Neural cell (in vitro differentiated cells): Measurements from ENCODE around the gene C1QTNF3.
"Not testable (repeated sequence)": the region's sequence is repeated elsewhere in the genome, so short reads cannot be mapped to it uniquely, and the experiment has no call there.

Source experiments
- EP300 ChIP-seq: fragments of 450-650 bp; conservative IDR thresholded peaks from 2 replicates; pipeline ENCODE4 v1.6.1; 2014; ENCODE audit warnings: antibody characterized with exemption, mild to moderate bottlenecking, moderate library complexity; ENCODE audit not compliant: poor library complexity, severe bottlenecking
- EZH2 ChIP-seq: fragments of 200-600, 300-800 bp; shearing (Covaris generic), sonication (generic); IDR thresholded peaks from 2 replicates; pipeline ENCODE4 v1.6.1; 2014; ENCODE audit warnings: antibody characterized with exemption, low read length, borderline replicate concordance, mild to moderate bottlenecking; ENCODE audit not compliant: insufficient read depth, poor library complexity, severe bottlenecking
- MXI1 ChIP-seq: fragments of 450-650 bp; conservative IDR thresholded peaks from 2 replicates; pipeline ENCODE4 v1.6.1; 2014; ENCODE audit warnings: antibody characterized with exemption, mild to moderate bottlenecking; ENCODE audit not compliant: poor library complexity, severe bottlenecking
- POLR2AphosphoS5 ChIP-seq: IDR thresholded peaks from 2 replicates; pipeline ENCODE4 v1.6.1; 2012
- RAD21 ChIP-seq: fragments of 450-650 bp; conservative IDR thresholded peaks from 2 replicates; pipeline ENCODE4 v1.6.1; 2014; ENCODE audit warnings: antibody characterized with exemption, mild to moderate bottlenecking, moderate library complexity
- TAF1 ChIP-seq: IDR thresholded peaks from 2 replicates; pipeline ENCODE4 v1.6.1; 2012; ENCODE audit warnings: low read depth
- TF ChIP-seq, protein P1 (sequence below): fragments of 450-650 bp; IDR thresholded peaks from 2 replicates; pipeline ENCODE4 v1.5.1; 2014; ENCODE audit warnings: antibody characterized with exemption, mild to moderate bottlenecking, moderate library complexity; ENCODE audit not compliant: poor library complexity, severe bottlenecking

DNA sequence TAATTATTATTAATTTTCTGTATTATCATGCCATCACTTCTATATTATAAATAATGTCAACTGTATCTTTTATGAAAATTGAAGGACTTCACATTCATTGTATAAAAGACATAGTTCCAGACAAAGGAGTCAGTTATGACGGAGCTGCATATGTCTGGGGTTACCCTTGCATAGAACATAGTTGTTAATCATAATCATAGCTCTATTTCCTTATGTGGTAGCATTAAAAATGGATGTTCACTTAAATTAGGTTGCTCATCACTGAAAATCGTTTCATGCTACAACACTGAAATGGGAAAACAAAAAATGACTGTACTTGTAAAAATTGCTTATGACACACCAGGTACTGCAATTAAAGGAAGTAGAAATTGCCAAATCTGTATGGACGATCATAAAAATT is 46.8 kb upstream of the C1QTNF3 start:
- TF ChIP-seq, protein P1, sequence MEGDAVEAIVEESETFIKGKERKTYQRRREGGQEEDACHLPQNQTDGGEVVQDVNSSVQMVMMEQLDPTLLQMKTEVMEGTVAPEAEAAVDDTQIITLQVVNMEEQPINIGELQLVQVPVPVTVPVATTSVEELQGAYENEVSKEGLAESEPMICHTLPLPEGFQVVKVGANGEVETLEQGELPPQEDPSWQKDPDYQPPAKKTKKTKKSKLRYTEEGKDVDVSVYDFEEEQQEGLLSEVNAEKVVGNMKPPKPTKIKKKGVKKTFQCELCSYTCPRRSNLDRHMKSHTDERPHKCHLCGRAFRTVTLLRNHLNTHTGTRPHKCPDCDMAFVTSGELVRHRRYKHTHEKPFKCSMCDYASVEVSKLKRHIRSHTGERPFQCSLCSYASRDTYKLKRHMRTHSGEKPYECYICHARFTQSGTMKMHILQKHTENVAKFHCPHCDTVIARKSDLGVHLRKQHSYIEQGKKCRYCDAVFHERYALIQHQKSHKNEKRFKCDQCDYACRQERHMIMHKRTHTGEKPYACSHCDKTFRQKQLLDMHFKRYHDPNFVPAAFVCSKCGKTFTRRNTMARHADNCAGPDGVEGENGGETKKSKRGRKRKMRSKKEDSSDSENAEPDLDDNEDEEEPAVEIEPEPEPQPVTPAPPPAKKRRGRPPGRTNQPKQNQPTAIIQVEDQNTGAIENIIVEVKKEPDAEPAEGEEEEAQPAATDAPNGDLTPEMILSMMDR, result not testable (repeated sequence)
- TF ChIP-seq EZH2, MXI1, EP300, RAD21, TAF1, POLR2AphosphoS5: not testable (repeated sequence)
